TTC549 (cell line): ENCODE data around the gene CA5B.
"Not testable (repeated sequence)": the region's sequence is repeated elsewhere in the genome, so short reads cannot be mapped to it uniquely, and the experiment has no call there.

Experiments used
- FAIRE-seq: peaks from 2 replicates; lab custom pipeline; 2012; peaks lifted over from hg19 to GRCh38; lab: Jason Lieb, UNC

CA5B gene

DNA sequence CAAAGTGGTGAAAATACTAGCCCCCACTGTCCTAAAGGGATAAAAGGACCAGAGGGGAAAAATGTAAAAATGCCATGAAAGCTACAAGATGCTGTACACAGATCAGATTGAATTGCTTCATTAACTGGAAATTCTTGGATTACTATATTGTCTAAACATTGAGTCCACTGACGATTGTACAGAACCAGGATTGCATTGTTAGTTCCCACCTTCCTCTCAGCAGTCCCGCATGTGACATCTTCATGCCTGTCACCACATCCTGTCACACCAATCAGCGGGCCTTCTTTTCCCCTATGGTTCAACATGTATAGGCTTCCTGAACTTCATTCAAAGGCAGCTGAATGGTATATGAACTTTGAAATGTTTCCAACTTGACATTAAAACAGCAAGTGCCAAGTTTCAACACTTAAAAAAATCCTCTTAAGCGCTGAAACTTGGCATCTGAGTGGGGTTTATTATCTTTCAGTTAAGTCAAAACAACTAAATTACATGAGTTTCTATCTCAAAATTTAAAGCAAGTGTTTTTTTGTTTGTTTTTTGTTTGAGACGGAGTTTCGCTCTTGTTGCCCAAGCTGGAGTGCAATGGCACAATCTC is 76.8 kb downstream of the CA5B start:
- no peak for FAIRE-seq

DNA sequence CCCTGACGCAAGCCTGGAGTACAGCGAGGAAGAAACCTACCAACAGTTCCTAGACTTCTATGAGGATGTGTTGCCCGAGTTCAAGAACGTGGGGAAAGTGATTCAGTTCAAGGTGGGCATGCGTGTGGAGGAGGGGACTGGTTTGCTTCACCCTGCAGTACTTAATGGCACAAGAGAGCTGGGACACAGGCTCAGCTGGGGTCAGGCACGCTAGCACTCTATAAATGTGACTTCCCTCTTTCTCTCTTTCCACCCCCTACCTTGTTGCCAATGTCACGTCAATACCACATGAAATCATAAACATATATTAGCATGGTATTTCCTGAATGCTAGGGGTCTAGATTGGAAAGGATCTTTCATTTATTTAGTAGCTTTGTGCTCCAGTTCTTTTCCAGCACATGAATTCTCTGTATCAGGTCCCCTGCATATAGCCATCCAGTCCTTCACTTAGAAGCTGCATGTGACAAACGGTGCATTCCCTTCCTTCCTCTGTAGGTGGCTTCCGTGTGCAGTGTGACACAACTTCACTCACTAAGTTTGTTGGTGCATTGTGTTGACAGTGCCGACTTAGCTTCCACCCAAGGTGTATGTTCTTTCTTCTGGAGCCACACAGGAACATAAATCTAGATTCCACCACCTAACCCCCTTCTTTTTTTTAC is 77.8 kb downstream of the CA5B start:
- no peak for FAIRE-seq

DNA sequence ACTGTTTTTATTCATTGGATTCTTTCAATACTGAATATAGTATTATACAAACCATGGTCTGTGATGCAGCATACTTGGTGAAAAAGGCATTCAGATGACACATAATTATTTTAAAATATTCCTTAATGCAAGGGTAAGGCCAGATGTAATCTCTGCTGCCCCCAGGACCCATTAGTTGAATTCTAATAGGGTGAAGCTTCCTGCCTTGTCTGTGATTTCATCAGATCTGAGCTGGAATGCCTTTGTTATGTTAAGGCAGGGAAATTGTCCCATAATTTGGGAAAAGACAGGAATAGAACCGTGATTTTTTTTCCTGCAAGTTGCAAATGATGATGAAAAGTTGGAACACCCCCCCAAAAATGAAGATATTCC is 78.4 kb downstream of the CA5B start:
- no peak for FAIRE-seq

DNA sequence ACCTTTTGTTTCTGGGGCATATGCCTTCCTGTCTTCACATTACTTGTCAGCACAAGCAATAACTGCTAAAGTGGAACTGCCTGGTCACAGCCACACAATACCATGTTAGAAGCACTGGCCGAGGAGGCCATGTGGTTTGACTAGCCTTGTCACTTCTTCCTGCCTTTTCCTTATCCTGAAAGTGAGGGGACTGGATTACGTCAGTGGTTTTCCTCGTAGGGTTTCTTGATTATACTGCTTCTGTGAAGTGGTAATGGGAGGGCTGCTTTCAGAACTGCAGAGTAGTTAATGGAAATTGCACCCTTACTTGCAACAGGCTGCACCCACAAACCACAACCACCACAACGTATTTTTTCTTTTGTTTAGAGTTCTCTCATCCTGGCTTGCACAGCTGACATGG is 78.8 kb downstream of the CA5B start:
- no peak for FAIRE-seq

DNA sequence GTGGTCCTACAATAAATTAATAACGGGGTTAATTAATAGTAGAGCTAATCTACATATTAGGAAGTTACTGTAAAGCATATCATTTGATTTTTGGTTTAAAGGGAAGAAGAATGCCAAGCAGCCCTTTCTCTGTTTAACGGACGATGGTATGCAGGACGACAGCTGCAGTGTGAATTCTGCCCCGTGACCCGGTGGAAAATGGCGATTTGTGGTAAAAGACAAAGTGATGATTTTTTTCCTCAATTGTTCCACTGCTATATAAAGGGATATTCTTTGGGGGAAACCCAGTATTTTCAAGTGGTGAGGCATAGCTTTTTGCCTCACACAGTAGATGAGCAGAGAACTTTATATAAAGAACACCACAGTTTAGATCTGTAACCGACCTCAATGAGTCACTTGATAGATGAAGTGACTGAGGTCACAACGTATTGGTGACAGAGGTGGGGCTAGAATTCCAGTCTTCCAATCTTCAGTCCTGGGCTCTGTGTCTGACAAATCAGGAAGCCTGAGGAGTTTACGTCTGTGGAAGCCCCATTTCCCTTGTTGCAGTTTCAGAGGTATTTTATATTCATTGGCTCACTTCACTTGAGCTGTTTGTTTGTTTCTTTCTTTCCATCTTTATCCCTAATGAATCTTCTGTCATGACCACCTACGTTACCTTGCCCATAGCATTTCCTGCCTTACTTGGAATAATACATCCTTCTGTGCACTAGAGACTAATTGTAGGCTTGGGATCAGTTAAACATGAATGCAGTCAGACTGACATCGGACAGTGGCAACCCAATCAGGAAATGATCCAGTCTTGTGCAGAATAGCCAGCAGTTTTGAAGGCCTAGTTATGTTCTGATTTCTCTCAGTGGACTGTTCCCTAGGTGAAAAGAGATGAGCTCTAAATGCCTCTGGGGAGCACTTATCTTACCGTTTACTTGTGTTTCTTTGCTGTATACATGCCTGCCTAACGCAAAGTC is 82.3 kb downstream of the CA5B start:
- no peak for FAIRE-seq

DNA sequence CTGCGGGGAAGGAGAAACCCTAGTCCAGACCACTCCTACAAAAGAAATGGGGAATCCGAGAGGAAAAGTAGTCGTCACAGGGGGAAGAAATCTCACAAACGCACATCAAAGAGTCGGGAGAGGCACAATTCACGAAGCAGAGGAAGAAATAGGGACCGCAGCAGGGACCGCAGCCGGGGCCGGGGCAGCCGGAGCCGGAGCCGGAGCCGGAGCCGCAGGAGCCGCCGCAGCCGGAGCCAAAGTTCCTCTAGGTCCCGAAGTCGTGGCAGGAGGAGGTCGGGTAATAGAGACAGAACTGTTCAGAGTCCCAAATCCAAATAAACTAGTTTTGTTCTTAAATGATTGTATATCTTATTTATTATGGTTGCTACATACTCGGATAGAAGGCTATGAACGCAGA is 84.9 kb downstream of the CA5B start:
- FAIRE-seq: no peak

DNA sequence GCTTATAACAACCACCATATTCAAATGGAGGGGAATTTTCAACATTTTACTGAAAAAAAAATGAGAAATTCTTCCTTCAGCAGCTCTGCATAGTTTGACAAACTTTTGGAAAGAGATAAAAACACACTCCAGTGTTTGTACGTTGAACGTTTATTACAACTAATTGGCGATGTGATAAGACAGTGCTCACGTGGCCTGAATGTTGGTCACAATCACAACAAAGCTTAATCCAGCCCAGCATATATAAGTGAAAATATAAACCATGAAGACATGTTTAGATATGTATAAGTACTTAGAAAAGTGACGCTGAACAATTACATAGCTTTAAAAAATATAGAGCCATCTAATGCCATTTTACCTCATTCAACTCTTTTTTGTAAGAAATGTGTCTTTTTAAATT is 87.9 kb downstream of the CA5B start:
- no peak for FAIRE-seq

DNA sequence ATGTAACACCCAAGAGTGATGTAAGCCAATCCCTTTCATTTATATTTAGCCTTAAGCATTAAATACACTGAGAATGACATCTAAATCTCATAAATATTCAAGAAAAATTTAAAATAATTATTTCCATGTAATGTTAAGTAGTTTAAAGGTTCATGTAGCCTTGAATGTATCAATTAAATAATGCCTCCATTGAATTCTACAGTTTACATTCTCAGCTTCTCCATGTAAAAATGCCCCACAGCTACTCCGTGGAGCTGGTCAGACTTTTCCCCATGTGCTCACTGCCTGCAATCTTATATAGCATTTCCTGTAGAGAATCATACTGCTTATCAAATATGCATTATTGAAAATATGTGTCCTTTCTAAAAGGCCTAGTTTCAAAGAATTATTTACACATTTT is 91.1 kb downstream of the CA5B start:
- FAIRE-seq: no peak

DNA sequence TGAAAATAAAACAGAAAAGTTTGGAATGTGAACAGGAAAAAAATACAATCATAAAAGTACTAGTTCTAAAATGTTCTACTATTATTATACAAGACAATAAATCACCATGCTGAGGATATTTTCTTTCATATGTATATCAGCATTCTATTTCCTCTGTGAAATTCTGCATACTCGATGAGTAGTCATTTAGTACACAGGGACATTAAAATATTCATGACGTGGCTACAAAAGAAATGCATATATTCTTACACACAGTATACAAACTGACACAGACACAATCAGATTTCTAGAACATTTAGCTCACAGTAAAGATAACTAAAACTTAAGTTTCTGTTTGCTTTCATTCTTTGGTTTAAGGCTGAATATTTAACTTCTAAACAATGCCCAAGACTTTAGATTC is 93.3 kb downstream of the CA5B start:
- FAIRE-seq: not testable (repeated sequence)

DNA sequence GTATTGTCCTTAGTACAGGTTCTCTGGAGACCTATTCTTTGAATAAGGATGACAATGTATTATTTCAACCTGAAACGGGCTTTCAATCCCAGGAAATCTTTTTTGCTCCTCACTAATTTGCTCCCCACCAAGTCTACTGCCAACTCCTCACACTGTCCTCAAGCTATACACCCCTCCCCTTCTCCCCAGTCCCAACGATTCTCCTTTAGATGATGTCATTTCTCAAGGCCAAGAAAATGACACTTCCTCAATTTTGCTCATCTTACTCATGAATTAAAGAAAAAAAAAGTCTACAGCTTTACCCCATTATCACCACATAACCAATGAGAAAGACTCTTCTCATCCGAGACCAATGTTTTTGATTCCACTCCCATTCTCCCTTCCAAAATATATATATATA is 96.0 kb downstream of the CA5B start:
- no peak for FAIRE-seq

DNA sequence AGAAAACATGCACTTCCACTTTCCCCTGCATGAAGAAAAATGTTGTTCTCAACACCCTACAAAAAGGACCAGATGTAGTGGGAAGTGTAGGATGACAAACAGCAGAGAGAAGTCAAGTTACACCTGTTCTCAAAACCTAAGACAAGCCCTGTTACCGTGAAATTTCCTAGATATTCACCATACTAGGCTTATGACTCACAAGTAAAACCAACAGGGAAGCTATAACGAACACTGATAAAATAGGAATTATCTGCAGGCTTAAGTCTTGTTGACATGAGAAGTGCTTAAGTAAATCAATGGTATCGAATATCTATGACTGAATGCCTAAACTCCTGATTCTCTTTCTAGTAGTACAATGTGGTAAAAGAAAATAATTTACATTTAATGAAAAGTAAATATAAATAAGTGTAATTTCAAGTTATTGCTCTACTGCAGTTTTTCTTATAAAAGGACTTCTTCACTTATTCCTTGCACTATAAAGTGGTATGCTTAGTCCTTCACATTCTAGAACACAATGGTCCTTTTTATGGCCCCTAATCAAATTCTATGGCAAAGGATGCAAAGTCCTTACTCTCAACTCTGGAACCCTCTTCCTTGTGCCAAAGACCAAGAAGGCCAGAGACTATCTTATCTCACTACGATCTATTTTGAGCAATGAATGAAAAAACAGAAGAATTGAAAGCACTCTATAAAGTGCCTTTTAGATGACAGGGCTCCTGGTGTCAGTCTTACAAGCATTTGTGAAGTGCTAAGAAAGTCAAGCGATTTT is 96.9 kb downstream of the CA5B start:
- no peak for FAIRE-seq
